ENCODE measurements around the gene TBX6. TPM values are rescaled to one million over a fixed set of nuclear protein-coding genes. Genes with fewer than 3 reads are reported as not detected.

The TBX6 gene
- total and polyA plus RNA-seq, 2 donors from 2014 or later = 0.62 to 1.6 TPM

- H3K27ac ChIP-seq (ENCODE audit: low read depth in 2 of 2, low read length in 2 of 2) = no peak overlapping the region
- H3K9me3 ChIP-seq (ENCODE audit: control insufficient read depth in 2 of 3, insufficient read depth in 1 of 3, low read length in 3 of 3) = no peaks in the 10 kb centered on the region
- no peak for FAIRE-seq
- no peaks in the 10 kb centered on the region for H3K27me3 ChIP-seq (ENCODE audit: control insufficient read depth, insufficient read depth, low read length)
- H3K4me1 ChIP-seq (ENCODE audit: control insufficient read depth in 2 of 3, insufficient read depth in 2 of 3, low read depth in 1 of 3, low read length in 3 of 3) = no peaks in the 10 kb centered on the region
- TF ChIP-seq CTCF (IDR thresholded peaks at IDR 0.05; ENCODE audit: borderline replicate concordance, extremely low read depth, insufficient read depth) = no peak
- no peak overlapping the region for H3K9ac ChIP-seq (ENCODE audit: low read length in 3 of 3)
- H3K4me3 ChIP-seq (ENCODE audit: low read length in 3 of 3) = no peak overlapping the region
- intact Hi-C loops (cut with DNase I) = no loop called here
- H3K36me3 ChIP-seq (ENCODE audit: control insufficient read depth in 2 of 3, insufficient read depth in 3 of 3, low read length in 3 of 3) = peaks cover 0 to 5% (median 0%) of the 10 kb centered on the region in 3 donors
- peak in 1 of 5 donors; percentile 33 for DNase-seq
These were observed 12.8 kb upstream of the TBX6 start for GRCh38 chr16:30104492-30104891.

- Histone ChIP-seq H3K9me3 (ENCODE audit: control insufficient read depth in 2 of 3, insufficient read depth in 1 of 3, low read length in 3 of 3) (no peaks in the 10 kb centered on the region), H3K4me3 (ENCODE audit: low read length in 3 of 3) (no peak overlapping the region), H3K4me1 (ENCODE audit: control insufficient read depth in 2 of 3, insufficient read depth in 2 of 3, low read depth in 1 of 3, low read length in 3 of 3) (no peaks in the 10 kb centered on the region), H3K27ac (ENCODE audit: low read depth in 2 of 2, low read length in 2 of 2) (no peak overlapping the region), H3K27me3 (ENCODE audit: control insufficient read depth, insufficient read depth, low read length) (no peaks in the 10 kb centered on the region), H3K9ac (ENCODE audit: low read length in 3 of 3) (no peak overlapping the region), H3K36me3 (ENCODE audit: control insufficient read depth in 2 of 3, insufficient read depth in 3 of 3, low read length in 3 of 3) (peaks cover 0 to 5% (median 0%) of the 10 kb centered on the region in 3 donors)
- intact Hi-C loops (cut with DNase I) = no loop called here
- TF ChIP-seq CTCF (IDR thresholded peaks at IDR 0.05; ENCODE audit: borderline replicate concordance, extremely low read depth, insufficient read depth) = no peak
- FAIRE-seq (no peak), DNase-seq (no peak)
These were observed 12.4 kb upstream of the TBX6 start for GRCh38 chr16:30104090-30104489.

- Histone ChIP-seq H3K9me3 (ENCODE audit: control insufficient read depth in 2 of 3, insufficient read depth in 1 of 3, low read length in 3 of 3) (peaks cover 0 to 10% (median 0%) of the 10 kb centered on the region in 3 donors), H3K4me1 (ENCODE audit: control insufficient read depth in 2 of 3, insufficient read depth in 2 of 3, low read depth in 1 of 3, low read length in 3 of 3) (peaks cover 0 to 26% (median 15%) of the 10 kb centered on the region in 3 donors), H3K9ac (ENCODE audit: low read length in 3 of 3) (peak overlapping the region in 1 of 3 donors; percentile 30), H3K27ac (ENCODE audit: low read depth in 2 of 2, low read length in 2 of 2) (peak overlapping the region in 1 of 2 donors; percentile 92), H3K36me3 (ENCODE audit: control insufficient read depth in 2 of 3, insufficient read depth in 3 of 3, low read length in 3 of 3) (peaks cover 4 to 10% (median 5%) of the 10 kb centered on the region in 3 donors), H3K27me3 (ENCODE audit: control insufficient read depth, insufficient read depth, low read length) (no peaks in the 10 kb centered on the region), H3K4me3 (ENCODE audit: low read length in 3 of 3) (peak overlapping the region in 2 of 3 donors; percentile 59 to 69)
- TF ChIP-seq CTCF (IDR thresholded peaks at IDR 0.05; ENCODE audit: borderline replicate concordance, extremely low read depth, insufficient read depth) = no peak
- intact Hi-C loops (cut with DNase I) = no loop called here
- no peak for FAIRE-seq
- no peak for DNase-seq
These were observed 5.3 kb upstream of the TBX6 start for GRCh38 chr16:30096862-30097563.

Data from kidney (tissue), 14 donors.